Panc1 (cell line): ENCODE data around the gene MAG. TPM values are rescaled to one million over a fixed set of nuclear protein-coding genes. Genes with fewer than 3 reads are reported as not detected.

Experiments used
- ATAC-seq: fragments of 200-7000 bp; cut with Tn5 transposase; 2 replicates; pipeline ENCODE4 v1.9.1; 2020; ENCODE audit warnings: mild to moderate bottlenecking, moderate library complexity
- BruUV-seq: library from RNA; stranded (reverse); fragments of 400-500 nt; replicated peaks from 2 replicates; lab custom pipeline; 2021; lab: Mats Ljungman, UMichigan
- CTCF ChIA-PET: fragments of 300-600 bp; sonication (Branson Sonifier 250); formaldehyde crosslinking; loops from one replicate; lab custom pipeline; 2022; ENCODE audit warnings: antibody characterized with exemption; lab: Charles Lee
- POLR2A ChIA-PET: fragments of 300-600 bp; sonication (Branson Sonifier 250); formaldehyde crosslinking; loops from one replicate; lab custom pipeline; 2022; ENCODE audit warnings: antibody characterized with exemption; lab: Charles Lee
- DNase-seq: peaks from one replicate; pipeline ENCODE4 v3.0.0-alpha.2; 2010; ENCODE audit warnings: low read depth, low spot score
- H3K27ac ChIP-seq: 2 replicates; pipeline ENCODE4 v1.5.1; 2011; ENCODE audit warnings: mild to moderate bottlenecking, low read length, inconsistent platforms
- H3K27me3 ChIP-seq: fragments of 200-500 bp; sonication (Bioruptor generic); 2 replicates; pipeline ENCODE4 v1.6.0; 2014; ENCODE audit warnings: low read length, inconsistent platforms; ENCODE audit not compliant: control insufficient read depth, insufficient read depth
- H3K36me3 ChIP-seq: fragments of 200-500 bp; sonication (Bioruptor generic); 2 replicates; pipeline ENCODE4 v1.5.1; 2014; ENCODE audit warnings: inconsistent platforms, mild to moderate bottlenecking, low read length, moderate library complexity; ENCODE audit not compliant: control insufficient read depth, insufficient read depth
- H3K4me1 ChIP-seq: 2 replicates; pipeline ENCODE4 v1.5.1; 2011; ENCODE audit warnings: inconsistent platforms, mild to moderate bottlenecking, low read length, moderate library complexity; ENCODE audit not compliant: control insufficient read depth, insufficient read depth
- H3K4me3 ChIP-seq, 2 experiments: 2 replicates each; pipeline ENCODE4 v1.5.1; 2011 to 2012; ENCODE audit warnings: low read depth in 2 of 2, low read length in 2 of 2, mild to moderate bottlenecking in 2 of 2, inconsistent platforms in 1 of 2, moderate library complexity in 1 of 2
- H3K9me3 ChIP-seq: fragments of 200-500 bp; sonication (Bioruptor generic); 2 replicates; pipeline ENCODE4 v1.5.1; 2014; ENCODE audit warnings: low read depth, mild to moderate bottlenecking, inconsistent platforms, low read length, moderate library complexity; ENCODE audit not compliant: control insufficient read depth, insufficient read depth
- CTCF ChIP-seq: fragments of 450-650 bp; IDR thresholded peaks from 2 replicates; pipeline ENCODE4 v1.5.1; 2017; ENCODE audit warnings: mild to moderate bottlenecking
- POLR2AphosphoS5 ChIP-seq: IDR thresholded peaks from 2 replicates; pipeline ENCODE4 v1.6.1; 2012; ENCODE audit warnings: mild to moderate bottlenecking, low read depth, low read length, moderate library complexity
- SIN3A ChIP-seq: IDR thresholded peaks from 2 replicates; pipeline ENCODE4 v1.6.1; 2012; ENCODE audit warnings: low read depth, mild to moderate bottlenecking, low read length, moderate library complexity, borderline replicate concordance; ENCODE audit not compliant: insufficient read depth
- TCF7L2 ChIP-seq: IDR thresholded peaks from 2 replicates; pipeline ENCODE4 v1.6.1; 2011; ENCODE audit warnings: mild to moderate bottlenecking, low read depth, low read length, inconsistent platforms
- in situ Hi-C: cut with HindIII; loops from 2 replicates; pipeline ENCODE4 v1.10.0; 2016; ENCODE audit warnings: low sequenced_read_pairs, low pct_unique_long_range_greater_than_20kb
- intact Hi-C: fragments of 100-400 bp; cut with micrococcal nuclease; formaldehyde crosslinking; loops from one replicate; pipeline ENCODE4 v1.10.0; 2022; ENCODE audit not compliant: unreplicated experiment
- total RNA-seq: library from RNA; stranded (reverse); gene quantifications from one replicate; pipeline ENCODE4 v1.2.1, GENCODE V29; 2021; ENCODE audit not compliant: unreplicated experiment
- TF ChIP-seq, protein P1 (sequence below), 2 experiments: IDR thresholded peaks; 2 replicates each; pipeline ENCODE4 v1.6.1; 2011 to 2012; ENCODE audit warnings: low read depth in 2 of 2, control low read depth in 1 of 2, low read length in 1 of 2, mild to moderate bottlenecking in 1 of 2, moderate library complexity in 1 of 2; ENCODE audit not compliant: insufficient read depth in 1 of 2

MAG gene
- total RNA-seq, 1 experiment from 2014 or later = not detected

- CTCF ChIA-PET = no interaction called here
These were observed 7.8 kb downstream of the MAG start for GRCh38 chr19:35299523-35300338.

GRCh38 chr19:35300339-35300649 lies 8.3 kb downstream of the MAG start:
- Histone ChIP-seq H3K4me1 (no peaks in the 10 kb centered on the region), H3K4me3 (no peak overlapping the region), H3K27me3 (no peaks in the 10 kb centered on the region; the same call in 1 of the 2 replicates), H3K36me3 (no peaks in the 10 kb centered on the region), H3K27ac (no peak overlapping the region), H3K9me3 (no peaks in the 10 kb centered on the region)
- TF ChIP-seq POLR2AphosphoS5 (no peak), CTCF (no peak), TCF7L2 (no peak), SIN3A (no peak)
- TF ChIP-seq, protein P1, sequence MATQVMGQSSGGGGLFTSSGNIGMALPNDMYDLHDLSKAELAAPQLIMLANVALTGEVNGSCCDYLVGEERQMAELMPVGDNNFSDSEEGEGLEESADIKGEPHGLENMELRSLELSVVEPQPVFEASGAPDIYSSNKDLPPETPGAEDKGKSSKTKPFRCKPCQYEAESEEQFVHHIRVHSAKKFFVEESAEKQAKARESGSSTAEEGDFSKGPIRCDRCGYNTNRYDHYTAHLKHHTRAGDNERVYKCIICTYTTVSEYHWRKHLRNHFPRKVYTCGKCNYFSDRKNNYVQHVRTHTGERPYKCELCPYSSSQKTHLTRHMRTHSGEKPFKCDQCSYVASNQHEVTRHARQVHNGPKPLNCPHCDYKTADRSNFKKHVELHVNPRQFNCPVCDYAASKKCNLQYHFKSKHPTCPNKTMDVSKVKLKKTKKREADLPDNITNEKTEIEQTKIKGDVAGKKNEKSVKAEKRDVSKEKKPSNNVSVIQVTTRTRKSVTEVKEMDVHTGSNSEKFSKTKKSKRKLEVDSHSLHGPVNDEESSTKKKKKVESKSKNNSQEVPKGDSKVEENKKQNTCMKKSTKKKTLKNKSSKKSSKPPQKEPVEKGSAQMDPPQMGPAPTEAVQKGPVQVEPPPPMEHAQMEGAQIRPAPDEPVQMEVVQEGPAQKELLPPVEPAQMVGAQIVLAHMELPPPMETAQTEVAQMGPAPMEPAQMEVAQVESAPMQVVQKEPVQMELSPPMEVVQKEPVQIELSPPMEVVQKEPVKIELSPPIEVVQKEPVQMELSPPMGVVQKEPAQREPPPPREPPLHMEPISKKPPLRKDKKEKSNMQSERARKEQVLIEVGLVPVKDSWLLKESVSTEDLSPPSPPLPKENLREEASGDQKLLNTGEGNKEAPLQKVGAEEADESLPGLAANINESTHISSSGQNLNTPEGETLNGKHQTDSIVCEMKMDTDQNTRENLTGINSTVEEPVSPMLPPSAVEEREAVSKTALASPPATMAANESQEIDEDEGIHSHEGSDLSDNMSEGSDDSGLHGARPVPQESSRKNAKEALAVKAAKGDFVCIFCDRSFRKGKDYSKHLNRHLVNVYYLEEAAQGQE (IDR thresholded peaks at IDR 0.05; ENCODE audit: insufficient read depth in 1 of 2, low read depth in 2 of 2, low read length in 1 of 2) = no peak
- ATAC-seq = no peak
- in situ Hi-C loops (no loop called here), intact Hi-C loops (no loop called here)
- ChIA-PET POLR2A (no interaction called here), CTCF (no interaction called here)
- BruUV-seq = no TSS peak
- DNase-seq = no peak

More at GRCh38 chr19:35299523-35300338, 7.8 kb downstream of the MAG start:
- TF ChIP-seq SIN3A (no peak), POLR2AphosphoS5 (no peak), CTCF (no peak), TCF7L2 (no peak)
- TF ChIP-seq, protein P1 (IDR thresholded peaks at IDR 0.05; ENCODE audit: insufficient read depth in 1 of 2, low read depth in 2 of 2, low read length in 1 of 2) = no peak
- Histone ChIP-seq H3K4me1 (no peaks in the 10 kb centered on the region), H3K9me3 (no peaks in the 10 kb centered on the region), H3K27ac (no peak overlapping the region), H3K27me3 (no peaks in the 10 kb centered on the region; the same call in 1 of the 2 replicates), H3K36me3 (no peaks in the 10 kb centered on the region), H3K4me3 (no peak overlapping the region)
- POLR2A ChIA-PET = no interaction called here
- no TSS peak for BruUV-seq
- in situ Hi-C loops (no loop called here), intact Hi-C loops (no loop called here)
- no peak for DNase-seq
- no peak for ATAC-seq
